ENCODE results near the gene AAGAB. TPM values are rescaled to one million over a fixed set of nuclear protein-coding genes. Genes with fewer than 3 reads are reported as not detected.

The AAGAB gene
- total RNA-seq, 2 donors from 2014 or later = 50.5 TPM

DNA sequence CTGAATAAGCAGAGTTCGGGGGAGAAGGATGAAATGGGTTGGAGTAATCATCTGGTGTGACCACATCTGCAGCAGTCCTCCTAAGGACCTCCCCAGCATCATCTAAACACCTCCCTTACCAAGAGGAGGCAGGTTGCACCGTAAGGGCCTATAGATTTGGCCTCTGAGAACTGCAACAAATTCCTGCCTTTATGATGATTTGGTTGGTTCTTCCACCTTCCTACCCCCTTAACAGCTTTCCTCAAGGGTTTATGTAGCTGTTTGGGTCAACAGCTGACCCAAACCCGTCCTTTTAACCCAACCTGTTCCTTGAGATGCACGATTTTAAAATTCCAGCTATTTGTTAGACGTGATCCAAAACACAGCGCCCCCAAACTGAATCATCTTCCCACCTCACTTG, 58.2 kb downstream of the AAGAB start:
- Mint-ChIP-seq H3K9me3 (no peaks in the 10 kb centered on the region), H3K27ac (no peak overlapping the region), H3K4me1 (ENCODE audit: low read depth in 2 of 2) (peaks cover 24 to 25% of the 10 kb centered on the region in 2 donors), H3K4me3 (no peak overlapping the region), H3K36me3 (peaks cover 10% of the 10 kb centered on the region), H3K27me3 (no peaks in the 10 kb centered on the region)
- no peak for DNase-seq (ENCODE audit: low spot score)
- no peak for ATAC-seq

GRCh38 chr15:67195305-67195704, 59.2 kb downstream of the AAGAB start:
- no peak for ATAC-seq
- no peak for DNase-seq (ENCODE audit: low spot score)
- Mint-ChIP-seq H3K27ac (peak overlapping the region; percentile 4 to 38), H3K4me3 (no peak overlapping the region), H3K27me3 (no peaks in the 10 kb centered on the region), H3K9me3 (no peaks in the 10 kb centered on the region), H3K36me3 (peaks cover 10% of the 10 kb centered on the region), H3K4me1 (ENCODE audit: low read depth in 2 of 2) (peaks cover 24% of the 10 kb centered on the region in 2 donors)

GRCh38 chr15:67194171-67195114, 60.0 kb downstream of the AAGAB start:
- no peaks in the 10 kb centered on the region for H3K9me3 Mint-ChIP-seq
- DNase-seq (ENCODE audit: low spot score) (no peak), ATAC-seq (no peak)
- no peak overlapping the region for H3K4me3 Mint-ChIP-seq
- peaks cover 24% of the 10 kb centered on the region in 2 donors for H3K4me1 Mint-ChIP-seq (ENCODE audit: low read depth in 2 of 2)
- no peaks in the 10 kb centered on the region for H3K27me3 Mint-ChIP-seq
- H3K36me3 Mint-ChIP-seq = peaks cover 10% of the 10 kb centered on the region
- H3K27ac Mint-ChIP-seq = peak overlapping the region in 1 of 2 donors; percentile 36

DNA sequence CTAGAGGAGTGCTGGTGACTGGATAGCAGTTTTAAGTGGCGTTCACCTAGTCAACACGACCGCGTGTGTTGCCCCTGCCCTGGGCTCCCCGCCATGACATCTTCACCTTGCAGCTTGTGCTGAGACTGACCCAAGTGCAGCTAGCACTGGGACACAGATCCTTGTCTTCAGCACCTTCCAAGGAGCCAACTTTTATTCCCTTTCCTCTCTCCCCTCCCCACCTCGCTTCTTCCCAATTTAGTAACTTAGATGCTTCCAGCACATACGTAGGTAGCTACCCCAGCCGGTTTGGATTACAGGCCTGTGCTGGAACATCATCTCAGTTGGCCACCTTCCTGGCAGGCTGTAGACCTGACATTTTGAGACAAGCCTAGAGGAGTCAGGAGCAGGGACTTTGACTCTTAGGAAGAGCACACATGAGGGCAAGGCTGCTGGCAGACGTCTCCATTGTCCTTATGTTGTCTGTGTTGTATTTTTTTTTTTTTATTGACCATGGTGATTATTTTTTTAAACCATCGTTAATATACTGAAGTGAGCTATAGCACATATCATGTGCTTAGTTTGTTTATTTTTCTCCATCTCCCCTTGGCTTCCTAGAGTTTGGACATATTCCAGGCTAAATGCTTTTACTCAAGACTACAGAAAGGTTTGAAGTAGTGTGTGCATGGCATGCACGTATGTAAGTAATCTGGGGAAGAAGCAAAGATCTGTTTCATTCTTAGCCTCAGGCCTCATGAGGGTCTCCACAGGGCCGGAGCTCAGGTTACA, 61.1 kb downstream of the AAGAB start:
- peak overlapping the region in 1 of 2 donors; percentile 36 for H3K27ac Mint-ChIP-seq
- no peaks in the 10 kb centered on the region for H3K27me3 Mint-ChIP-seq
- H3K36me3 Mint-ChIP-seq = peaks cover 15% of the 10 kb centered on the region

DNA sequence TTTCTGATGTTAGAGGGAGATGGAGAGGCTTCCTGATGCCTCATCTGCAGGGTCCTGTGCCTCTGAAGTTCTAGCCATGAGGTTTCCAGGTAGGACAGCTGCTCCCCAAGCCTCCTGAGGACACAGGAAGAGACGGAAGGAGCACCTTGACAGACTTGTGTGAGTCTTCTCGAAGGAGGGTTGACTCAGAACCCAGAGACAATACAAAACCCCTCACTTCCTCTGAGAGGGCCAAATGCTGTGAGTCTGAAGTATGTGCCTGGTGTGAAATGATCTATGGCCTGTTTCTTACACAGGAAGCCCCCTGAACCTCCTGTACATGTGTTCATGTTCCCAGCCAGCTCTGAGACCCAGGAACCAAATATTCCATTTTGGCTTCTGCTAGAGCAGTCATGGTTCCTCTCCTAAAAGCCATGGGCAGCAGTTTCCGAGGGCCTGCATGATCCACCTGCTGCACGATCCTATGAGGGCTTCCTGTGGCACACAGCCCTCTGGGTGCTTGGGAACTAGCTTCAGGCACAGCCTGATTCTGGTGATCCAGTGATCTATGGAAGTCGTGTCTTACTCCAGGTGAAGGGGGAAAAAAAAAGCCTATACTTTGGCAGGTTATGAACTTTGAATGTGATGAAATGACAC, 62.2 kb downstream of the AAGAB start:
- no peaks in the 10 kb centered on the region for H3K9me3 Mint-ChIP-seq
- H3K36me3 Mint-ChIP-seq = peaks cover 14% of the 10 kb centered on the region
- H3K4me1 Mint-ChIP-seq (ENCODE audit: low read depth in 2 of 2) = peaks cover 10 to 21% of the 10 kb centered on the region in 2 donors
- DNase-seq (ENCODE audit: low spot score) (no peak), ATAC-seq (no peak)
- H3K27me3 Mint-ChIP-seq = no peaks in the 10 kb centered on the region
- no peak overlapping the region for H3K4me3 Mint-ChIP-seq
- peak overlapping the region; percentile 35 to 66 for H3K27ac Mint-ChIP-seq

More for the DNA sequence above, 61.1 kb downstream of the AAGAB start:
- DNase-seq (ENCODE audit: low spot score) (no peak), ATAC-seq (no peak)
- H3K4me1 Mint-ChIP-seq (ENCODE audit: low read depth in 2 of 2) = peaks cover 21 to 27% of the 10 kb centered on the region in 2 donors
- H3K4me3 Mint-ChIP-seq = no peak overlapping the region
- no peaks in the 10 kb centered on the region for H3K9me3 Mint-ChIP-seq

DNA sequence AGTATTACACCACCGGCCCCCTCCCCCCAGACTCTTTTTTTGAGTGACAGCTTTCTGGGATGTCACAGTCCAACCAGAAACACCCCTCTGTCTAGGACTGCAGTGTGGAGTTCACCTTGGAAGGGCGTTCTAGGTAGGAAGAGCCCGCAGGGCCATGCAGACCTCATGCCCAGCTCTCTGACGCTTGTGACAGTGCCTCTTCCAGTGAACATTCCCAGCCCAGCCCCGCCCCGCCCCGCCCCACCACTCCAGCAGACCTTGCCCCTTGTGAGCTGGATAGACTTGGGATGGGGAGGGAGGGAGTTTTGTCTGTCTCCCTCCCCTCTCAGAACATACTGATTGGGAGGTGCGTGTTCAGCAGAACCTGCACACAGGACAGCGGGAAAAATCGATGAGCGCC, 63.6 kb downstream of the AAGAB start:
- Mint-ChIP-seq H3K4me1 (ENCODE audit: low read depth in 2 of 2) (peaks cover 5 to 23% of the 10 kb centered on the region in 2 donors), H3K27ac (no peak overlapping the region), H3K4me3 (no peak overlapping the region), H3K27me3 (no peaks in the 10 kb centered on the region), H3K36me3 (peaks cover 5% of the 10 kb centered on the region), H3K9me3 (no peaks in the 10 kb centered on the region)
- ATAC-seq (no peak), DNase-seq (ENCODE audit: low spot score) (no peak)

- no peak for ATAC-seq
- no peaks in the 10 kb centered on the region for H3K9me3 Mint-ChIP-seq
- H3K4me3 Mint-ChIP-seq = no peak overlapping the region
- H3K36me3 Mint-ChIP-seq = peaks cover 5% of the 10 kb centered on the region
- no peak for DNase-seq (ENCODE audit: low spot score)
- H3K27me3 Mint-ChIP-seq = no peaks in the 10 kb centered on the region
- peaks cover 10 to 24% of the 10 kb centered on the region in 2 donors for H3K4me1 Mint-ChIP-seq (ENCODE audit: low read depth in 2 of 2)
- no peak overlapping the region for H3K27ac Mint-ChIP-seq
Measured at GRCh38 chr15:67190326-67190725, 64.1 kb downstream of the AAGAB start.

GRCh38 chr15:67189326-67190051, 65.0 kb downstream of the AAGAB start:
- no peaks in the 10 kb centered on the region for H3K9me3 Mint-ChIP-seq
- peaks cover 17 to 28% of the 10 kb centered on the region in 2 donors for H3K4me1 Mint-ChIP-seq (ENCODE audit: low read depth in 2 of 2)
- ATAC-seq = no peak
- H3K36me3 Mint-ChIP-seq = peaks cover 5% of the 10 kb centered on the region
- no peaks in the 10 kb centered on the region for H3K27me3 Mint-ChIP-seq
- no peak overlapping the region for H3K27ac Mint-ChIP-seq
- H3K4me3 Mint-ChIP-seq = no peak overlapping the region
- no peak for DNase-seq (ENCODE audit: low spot score)

GRCh38 chr15:67188551-67189218, 65.8 kb downstream of the AAGAB start:
- ATAC-seq (no peak), DNase-seq (ENCODE audit: low spot score) (no peak)
- H3K9me3 Mint-ChIP-seq = no peaks in the 10 kb centered on the region
- H3K36me3 Mint-ChIP-seq = peaks cover 5% of the 10 kb centered on the region
- H3K4me3 Mint-ChIP-seq = no peak overlapping the region
- H3K27ac Mint-ChIP-seq = peak overlapping the region in 1 of 2 donors; percentile 65
- no peaks in the 10 kb centered on the region for H3K27me3 Mint-ChIP-seq
- H3K4me1 Mint-ChIP-seq (ENCODE audit: low read depth in 2 of 2) = peaks cover 17 to 23% of the 10 kb centered on the region in 2 donors

- Mint-ChIP-seq H3K4me1 (ENCODE audit: low read depth in 2 of 2) (peaks cover 17 to 22% of the 10 kb centered on the region in 2 donors), H3K4me3 (no peak overlapping the region), H3K9me3 (no peaks in the 10 kb centered on the region), H3K27me3 (no peaks in the 10 kb centered on the region), H3K36me3 (peaks cover 5% of the 10 kb centered on the region), H3K27ac (no peak overlapping the region)
- ATAC-seq = no peak
- DNase-seq (ENCODE audit: low spot score) = no peak
Measured at GRCh38 chr15:67187351-67187854, 67.1 kb downstream of the AAGAB start.

DNA sequence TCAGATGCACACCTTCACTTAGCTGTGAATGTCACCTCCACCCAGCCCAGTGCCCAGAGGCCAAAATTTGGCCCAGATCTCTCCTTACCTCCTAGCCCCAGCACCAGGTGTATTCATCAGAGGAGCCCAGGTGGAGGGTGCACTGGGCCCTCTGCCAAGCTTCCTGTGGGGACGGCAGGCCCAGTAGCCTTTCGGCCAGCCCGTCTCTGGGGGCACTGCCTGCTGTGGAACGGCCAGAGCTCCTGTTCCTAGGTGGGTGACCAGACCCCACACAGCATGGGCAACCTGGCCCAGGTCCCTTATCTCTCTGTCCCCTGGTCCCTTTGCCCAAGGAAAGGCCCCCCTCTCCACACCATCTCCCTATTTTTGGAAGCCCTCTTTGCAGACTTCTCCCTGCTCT, 67.8 kb downstream of the AAGAB start:
- H3K27ac Mint-ChIP-seq = peak overlapping the region; percentile 39 to 74
- no peaks in the 10 kb centered on the region for H3K27me3 Mint-ChIP-seq
- no peak overlapping the region for H3K4me3 Mint-ChIP-seq
- no peak for DNase-seq (ENCODE audit: low spot score)
- peaks cover 5% of the 10 kb centered on the region for H3K36me3 Mint-ChIP-seq
- H3K4me1 Mint-ChIP-seq (ENCODE audit: low read depth in 2 of 2) = peaks cover 17 to 22% of the 10 kb centered on the region in 2 donors
- H3K9me3 Mint-ChIP-seq = no peaks in the 10 kb centered on the region
- no peak for ATAC-seq

DNA sequence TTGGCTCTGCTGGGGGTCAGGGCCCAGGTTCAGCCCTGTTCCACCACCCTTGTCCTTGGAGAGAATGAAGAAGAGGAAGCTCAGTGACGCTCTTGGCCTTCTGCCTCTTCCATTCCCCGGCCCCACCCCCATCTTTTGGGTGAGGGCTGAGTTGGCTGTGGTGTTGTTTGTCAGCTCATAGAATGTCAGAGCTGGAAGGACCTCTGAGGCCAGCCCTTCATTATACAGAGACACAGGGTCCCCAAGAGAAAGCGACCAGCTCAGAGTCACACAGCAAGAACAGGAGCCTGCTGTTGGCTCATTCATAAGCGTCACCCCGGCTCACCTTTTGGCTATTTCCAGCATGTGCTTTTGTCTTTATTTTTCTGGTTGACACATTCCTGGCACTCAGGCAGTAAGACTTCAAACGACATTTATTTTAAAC, 68.2 kb downstream of the AAGAB start:
- Mint-ChIP-seq H3K4me1 (ENCODE audit: low read depth in 2 of 2) (peaks cover 17 to 22% of the 10 kb centered on the region in 2 donors), H3K4me3 (no peak overlapping the region), H3K36me3 (peaks cover 5% of the 10 kb centered on the region), H3K27me3 (no peaks in the 10 kb centered on the region), H3K27ac (peak overlapping the region; percentile 39 to 74), H3K9me3 (no peaks in the 10 kb centered on the region)
- DNase-seq (ENCODE audit: low spot score) (no peak), ATAC-seq (no peak)

All from natural killer cell treated with Interleukin-12 subunit alpha and Interleukin-12 subunit beta and Interleukin-15 and Interleukin-18, amount 100 ng/mL, for 72 hours (primary cell).